HCT116 (cell line): ENCODE results near the gene SUCLG2.

Source experiments
- CEBPB ChIP-seq: IDR thresholded peaks from 2 replicates; pipeline ENCODE4 v1.6.1; 2012; ENCODE audit warnings: low read depth
- CTCF ChIP-seq, 3 experiments: fragments of 200-600 bp in 1 of 3; sonication (generic) in 1 of 3; IDR thresholded peaks in 2 of 3; conservative IDR thresholded peaks in 1 of 3; 2 replicates each; pipeline ENCODE4 v1.5.1; 2012 to 2017; ENCODE audit warnings: low read depth in 2 of 3, low read length in 2 of 3, antibody characterized with exemption in 1 of 3, borderline replicate concordance in 1 of 3, control low read depth in 1 of 3, mild to moderate bottlenecking in 1 of 3, mixed read lengths in 1 of 3, mixed run types in 1 of 3, moderate library complexity in 1 of 3; ENCODE audit not compliant: insufficient read depth in 1 of 3
- EZH2 ChIP-seq: fragments of 200-600 bp; sonication (generic); IDR thresholded peaks from 2 replicates; pipeline ENCODE4 v1.6.1; 2017; ENCODE audit warnings: antibody characterized with exemption, mixed run types
- EZH2phosphoT487 ChIP-seq: fragments of 200-600 bp; IDR thresholded peaks from 2 replicates; pipeline ENCODE4 v1.6.1; 2018; ENCODE audit warnings: antibody characterized with exemption, borderline replicate concordance
- POLR2A ChIP-seq: IDR thresholded peaks from 2 replicates; pipeline ENCODE4 v1.7.0; 2011; ENCODE audit warnings: borderline replicate concordance; ENCODE audit not compliant: insufficient read depth, insufficient read length; ENCODE audit errors: extremely low read depth
- POLR2AphosphoS5 ChIP-seq: IDR thresholded peaks from 2 replicates; pipeline ENCODE4 v1.6.1; 2011; ENCODE audit warnings: mild to moderate bottlenecking, low read depth, low read length, moderate library complexity
- RAD21 ChIP-seq: IDR thresholded peaks from 2 replicates; pipeline ENCODE4 v1.6.1; 2012; ENCODE audit warnings: low read depth, mild to moderate bottlenecking
- TF ChIP-seq, protein P1 (sequence below): IDR thresholded peaks from 2 replicates; pipeline ENCODE4 v1.6.1; 2012

GRCh38 chr3:67653425-67654098 lies 850 bp downstream of the SUCLG2 start:
- TF ChIP-seq EZH2 = no peak
- TF ChIP-seq POLR2AphosphoS5 = no peak
- no peak for TF ChIP-seq EZH2phosphoT487
- TF ChIP-seq POLR2A = no peak
- TF ChIP-seq CTCF (IDR thresholded peaks at IDR 0.05 in 2 of 3, conservative IDR thresholded peaks at IDR 0.05 in 1 of 3; ENCODE audit: borderline replicate concordance in 1 of 3, insufficient read depth in 1 of 3, low read depth in 2 of 3, low read length in 2 of 3) = no peak
- TF ChIP-seq, protein P1, sequence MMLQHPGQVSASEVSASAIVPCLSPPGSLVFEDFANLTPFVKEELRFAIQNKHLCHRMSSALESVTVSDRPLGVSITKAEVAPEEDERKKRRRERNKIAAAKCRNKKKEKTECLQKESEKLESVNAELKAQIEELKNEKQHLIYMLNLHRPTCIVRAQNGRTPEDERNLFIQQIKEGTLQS = no peak
- no peak for TF ChIP-seq RAD21
- no peak for TF ChIP-seq CEBPB
